ENCODE measurements around the gene GPSM1. TPM values are rescaled to one million over a fixed set of nuclear protein-coding genes. Genes with fewer than 3 reads are reported as not detected.

The GPSM1 gene
- total RNA-seq, 1 donor from 2014 or later: 35.4 TPM

GRCh38 chr9:136299116-136299515, 28.2 kb upstream of the GPSM1 start:
- no peak for DNase-seq (ENCODE audit: extremely low spot score in 2 of 2)
- intact Hi-C loops (cut with DNase I): no loop called here
- Histone ChIP-seq H3K27me3 (no peaks in the 10 kb centered on the region), H3K27ac (no peak overlapping the region), H3K4me3 (no peak overlapping the region), H3K9me3 (no peaks in the 10 kb centered on the region), H3K4me1 (peaks cover 6% of the 10 kb centered on the region), H3K36me3 (no peaks in the 10 kb centered on the region)
- TF ChIP-seq POLR2A (IDR thresholded peaks at IDR 0.05) (no peak), POLR2AphosphoS5 (IDR thresholded peaks at IDR 0.05; ENCODE audit: insufficient read depth in 1 of 2, low read depth in 1 of 2) (no peak), CTCF (IDR thresholded peaks at IDR 0.05) (no peak)

GRCh38 chr9:136299541-136299940, 27.8 kb upstream of the GPSM1 start:
- Histone ChIP-seq H3K4me3 (no peak overlapping the region), H3K4me1 (peaks cover 6% of the 10 kb centered on the region), H3K36me3 (no peaks in the 10 kb centered on the region), H3K27ac (no peak overlapping the region), H3K9me3 (no peaks in the 10 kb centered on the region), H3K27me3 (no peaks in the 10 kb centered on the region)
- TF ChIP-seq POLR2A (IDR thresholded peaks at IDR 0.05) (no peak), CTCF (IDR thresholded peaks at IDR 0.05) (no peak), POLR2AphosphoS5 (IDR thresholded peaks at IDR 0.05; ENCODE audit: insufficient read depth in 1 of 2, low read depth in 1 of 2) (no peak)
- DNase-seq (ENCODE audit: extremely low spot score in 2 of 2): no peak
- intact Hi-C loops (cut with DNase I): no loop called here

GRCh38 chr9:136300016-136300545, 27.3 kb upstream of the GPSM1 start:
- no peak for TF ChIP-seq POLR2A (IDR thresholded peaks at IDR 0.05)
- no peak for TF ChIP-seq POLR2AphosphoS5 (IDR thresholded peaks at IDR 0.05; ENCODE audit: insufficient read depth in 1 of 2, low read depth in 1 of 2)
- no peak for TF ChIP-seq CTCF (IDR thresholded peaks at IDR 0.05)

GRCh38 chr9:136300866-136301265, 26.5 kb upstream of the GPSM1 start:
- intact Hi-C loops (cut with DNase I): no loop called here
- no peak overlapping the region for H3K27ac ChIP-seq
- H3K36me3 ChIP-seq: no peaks in the 10 kb centered on the region
- peaks cover 6% of the 10 kb centered on the region for H3K4me1 ChIP-seq
- no peaks in the 10 kb centered on the region for H3K27me3 ChIP-seq
- H3K4me3 ChIP-seq: no peak overlapping the region
- DNase-seq (ENCODE audit: extremely low spot score in 2 of 2): no peak
- TF ChIP-seq CTCF (IDR thresholded peaks at IDR 0.05) (no peak), POLR2A (IDR thresholded peaks at IDR 0.05) (no peak), POLR2AphosphoS5 (IDR thresholded peaks at IDR 0.05; ENCODE audit: insufficient read depth in 1 of 2, low read depth in 1 of 2) (no peak)
- no peaks in the 10 kb centered on the region for H3K9me3 ChIP-seq

More at GRCh38 chr9:136300016-136300545, 27.3 kb upstream of the GPSM1 start:
- DNase-seq (ENCODE audit: extremely low spot score in 2 of 2): no peak
- no peaks in the 10 kb centered on the region for H3K36me3 ChIP-seq
- H3K4me1 ChIP-seq: peaks cover 6% of the 10 kb centered on the region
- H3K4me3 ChIP-seq: no peak overlapping the region
- H3K27me3 ChIP-seq: no peaks in the 10 kb centered on the region
- no peaks in the 10 kb centered on the region for H3K9me3 ChIP-seq
- intact Hi-C loops (cut with DNase I): no loop called here
- H3K27ac ChIP-seq: no peak overlapping the region

- H3K27me3 ChIP-seq: no peaks in the 10 kb centered on the region
- intact Hi-C loops (cut with DNase I): no loop called here
Observed at GRCh38 chr9:136302527-136302926, 24.8 kb upstream of the GPSM1 start.

More at GRCh38 chr9:136302527-136302926, 24.8 kb upstream of the GPSM1 start:
- Histone ChIP-seq H3K9me3 (no peaks in the 10 kb centered on the region), H3K36me3 (no peaks in the 10 kb centered on the region), H3K4me3 (no peak overlapping the region), H3K4me1 (no peaks in the 10 kb centered on the region), H3K27ac (no peak overlapping the region)
- DNase-seq (ENCODE audit: extremely low spot score in 2 of 2): no peak
- TF ChIP-seq POLR2A (IDR thresholded peaks at IDR 0.05): no peak
- no peak for TF ChIP-seq CTCF (IDR thresholded peaks at IDR 0.05)
- TF ChIP-seq POLR2AphosphoS5 (IDR thresholded peaks at IDR 0.05; ENCODE audit: insufficient read depth in 1 of 2, low read depth in 1 of 2): no peak
